C4-2B (cell line): Measurements from ENCODE around the gene CFB.

Source experiments
- H3K27ac ChIP-seq: fragments of 450-650 bp; 2 replicates; pipeline ENCODE4 v1.5.1; 2017
- ZFX ChIP-seq: fragments of 450-650 bp; IDR thresholded peaks from 2 replicates; pipeline ENCODE4 v1.6.1; 2017
- TF ChIP-seq, protein P1 (sequence below): fragments of 450-650 bp; conservative IDR thresholded peaks from 2 replicates; pipeline ENCODE4 v1.5.1; 2017; ENCODE audit warnings: mild to moderate bottlenecking

Gene CFB

DNA sequence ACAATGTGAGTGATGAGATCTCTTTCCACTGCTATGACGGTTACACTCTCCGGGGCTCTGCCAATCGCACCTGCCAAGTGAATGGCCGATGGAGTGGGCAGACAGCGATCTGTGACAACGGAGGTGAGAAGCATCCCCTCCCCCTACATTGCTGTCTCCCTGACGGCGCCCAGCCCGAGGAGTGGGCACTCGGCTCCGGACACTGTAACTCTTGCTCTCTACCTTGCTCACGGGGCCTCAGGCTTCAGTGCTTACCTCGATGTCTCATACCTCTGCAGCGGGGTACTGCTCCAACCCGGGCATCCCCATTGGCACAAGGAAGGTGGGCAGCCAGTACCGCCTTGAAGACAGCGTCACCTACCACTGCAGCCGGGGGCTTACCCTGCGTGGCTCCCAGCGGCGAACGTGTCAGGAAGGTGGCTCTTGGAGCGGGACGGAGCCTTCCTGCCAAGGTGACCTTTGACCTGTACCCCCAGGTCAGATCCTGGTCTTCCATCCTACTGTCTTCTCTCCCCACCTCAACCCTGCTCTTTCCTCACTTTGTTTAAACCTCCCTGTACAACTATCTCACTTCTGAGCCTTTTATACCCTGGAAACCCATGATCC lies 1.3 kb downstream of the CFB start:
- TF ChIP-seq ZFX = no peak
- TF ChIP-seq, protein P1, sequence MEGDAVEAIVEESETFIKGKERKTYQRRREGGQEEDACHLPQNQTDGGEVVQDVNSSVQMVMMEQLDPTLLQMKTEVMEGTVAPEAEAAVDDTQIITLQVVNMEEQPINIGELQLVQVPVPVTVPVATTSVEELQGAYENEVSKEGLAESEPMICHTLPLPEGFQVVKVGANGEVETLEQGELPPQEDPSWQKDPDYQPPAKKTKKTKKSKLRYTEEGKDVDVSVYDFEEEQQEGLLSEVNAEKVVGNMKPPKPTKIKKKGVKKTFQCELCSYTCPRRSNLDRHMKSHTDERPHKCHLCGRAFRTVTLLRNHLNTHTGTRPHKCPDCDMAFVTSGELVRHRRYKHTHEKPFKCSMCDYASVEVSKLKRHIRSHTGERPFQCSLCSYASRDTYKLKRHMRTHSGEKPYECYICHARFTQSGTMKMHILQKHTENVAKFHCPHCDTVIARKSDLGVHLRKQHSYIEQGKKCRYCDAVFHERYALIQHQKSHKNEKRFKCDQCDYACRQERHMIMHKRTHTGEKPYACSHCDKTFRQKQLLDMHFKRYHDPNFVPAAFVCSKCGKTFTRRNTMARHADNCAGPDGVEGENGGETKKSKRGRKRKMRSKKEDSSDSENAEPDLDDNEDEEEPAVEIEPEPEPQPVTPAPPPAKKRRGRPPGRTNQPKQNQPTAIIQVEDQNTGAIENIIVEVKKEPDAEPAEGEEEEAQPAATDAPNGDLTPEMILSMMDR = no peak
- H3K27ac ChIP-seq = no peak overlapping the region

DNA sequence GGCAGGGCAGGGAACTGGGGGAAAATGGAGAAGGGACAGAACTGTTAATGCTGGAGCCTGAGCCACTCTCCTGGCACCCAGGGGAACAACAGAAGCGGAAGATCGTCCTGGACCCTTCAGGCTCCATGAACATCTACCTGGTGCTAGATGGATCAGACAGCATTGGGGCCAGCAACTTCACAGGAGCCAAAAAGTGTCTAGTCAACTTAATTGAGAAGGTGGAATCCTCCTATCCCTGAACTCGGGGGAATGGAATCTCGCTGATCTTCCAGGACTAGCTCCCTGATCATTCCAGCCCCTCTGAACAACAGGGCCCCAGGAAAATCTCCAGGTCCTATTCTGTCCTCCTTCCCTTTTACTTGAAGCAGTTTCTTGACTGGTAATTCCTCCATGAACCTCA lies 2.0 kb downstream of the CFB start:
- TF ChIP-seq, protein P1 = no peak
- TF ChIP-seq ZFX = no peak
- no peak overlapping the region for H3K27ac ChIP-seq

DNA sequence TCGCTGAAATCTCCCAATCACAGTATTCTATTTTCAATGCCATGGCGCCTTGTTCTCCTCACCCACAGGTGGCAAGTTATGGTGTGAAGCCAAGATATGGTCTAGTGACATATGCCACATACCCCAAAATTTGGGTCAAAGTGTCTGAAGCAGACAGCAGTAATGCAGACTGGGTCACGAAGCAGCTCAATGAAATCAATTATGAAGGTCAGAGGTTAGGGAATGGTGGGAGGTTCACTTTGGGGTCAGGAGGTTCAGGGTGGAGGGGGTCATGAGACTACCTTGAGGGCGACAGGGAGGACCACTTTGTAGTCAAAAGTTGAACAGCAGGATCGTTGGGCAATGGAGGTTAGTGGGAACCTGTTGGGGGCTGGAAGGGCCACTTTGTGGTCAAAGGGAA lies 2.4 kb downstream of the CFB start:
- H3K27ac ChIP-seq = no peak overlapping the region
- no peak for TF ChIP-seq ZFX
- TF ChIP-seq, protein P1 = no peak

GRCh38 chr6:31948753-31949413 lies 3.0 kb downstream of the CFB start:
- TF ChIP-seq ZFX = no peak
- TF ChIP-seq, protein P1 = no peak
- no peak overlapping the region for H3K27ac ChIP-seq

DNA sequence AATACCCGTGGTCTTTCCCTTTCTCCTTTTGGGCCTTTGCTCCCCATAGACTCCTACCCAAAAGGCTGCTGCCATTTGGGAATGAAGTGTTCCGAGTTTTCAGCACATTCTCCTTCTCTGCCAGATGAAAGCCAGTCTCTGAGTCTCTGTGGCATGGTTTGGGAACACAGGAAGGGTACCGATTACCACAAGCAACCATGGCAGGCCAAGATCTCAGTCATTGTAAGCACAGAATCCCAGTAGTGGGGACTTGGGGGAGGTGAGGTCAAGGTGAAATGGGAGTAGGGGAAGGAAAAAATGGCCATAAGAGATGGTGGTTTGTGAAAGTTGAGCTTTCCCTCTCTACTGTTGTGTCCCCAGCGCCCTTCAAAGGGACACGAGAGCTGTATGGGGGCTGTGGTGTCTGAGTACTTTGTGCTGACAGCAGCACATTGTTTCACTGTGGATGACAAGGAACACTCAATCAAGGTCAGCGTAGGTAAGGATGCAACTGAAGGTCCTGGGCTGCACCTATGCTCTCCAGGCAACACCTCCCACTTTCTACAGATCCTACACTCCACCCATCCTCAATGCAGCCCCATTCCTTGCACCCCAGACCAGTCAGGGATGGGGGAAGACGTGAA lies 4.1 kb downstream of the CFB start:
- TF ChIP-seq ZFX = no peak
- TF ChIP-seq, protein P1 = no peak
- H3K27ac ChIP-seq = no peak overlapping the region

- H3K27ac ChIP-seq = no peak overlapping the region
- TF ChIP-seq, protein P1 = peak; percentile 88
- TF ChIP-seq ZFX = no peak
Observed at GRCh38 chr6:31952140-31952805, 6.4 kb downstream of the CFB start.

GRCh38 chr6:31952890-31953289 lies 7.0 kb downstream of the CFB start:
- H3K27ac ChIP-seq = no peak overlapping the region
- TF ChIP-seq ZFX = no peak
- TF ChIP-seq, protein P1 = no peak
